Vagina (tissue), 2 donors: ENCODE data around the gene SNX24.

Source experiments
- CTCF ChIP-seq, 3 experiments: fragments of 450-650 bp in 2 of 3; fragments of 200-600 bp in 1 of 3; sonication (generic) in 1 of 3; IDR thresholded peaks; one replicate each; pipeline ENCODE4 v1.5.1; 2017 to 2019; ENCODE audit warnings: antibody characterized with exemption in 3 of 3, mild to moderate bottlenecking in 2 of 3, moderate library complexity in 2 of 3
- POLR2A ChIP-seq, 2 donors: fragments of 450-650 bp; IDR thresholded peaks; one replicate each; pipeline ENCODE4 v1.6.1; 2017; ENCODE audit warnings: antibody characterized with exemption in 2 of 2, mild to moderate bottlenecking in 2 of 2, moderate library complexity in 2 of 2

- TF ChIP-seq CTCF (IDR thresholded peaks at IDR 0.05) (no peak), POLR2A (IDR thresholded peaks at IDR 0.05) (no peak)
Observed at GRCh38 chr5:122985954-122986721, 140.7 kb downstream of the SNX24 start.
